ENCODE measurements around the gene SND1. TPM values are rescaled to one million over a fixed set of nuclear protein-coding genes. Genes with fewer than 3 reads are reported as not detected.

The SND1 gene
- total and polyA plus RNA-seq, 2 donors (not counting 1 experiment from before 2014, with no cell fraction given) = 44.4 to 165 TPM

DNA sequence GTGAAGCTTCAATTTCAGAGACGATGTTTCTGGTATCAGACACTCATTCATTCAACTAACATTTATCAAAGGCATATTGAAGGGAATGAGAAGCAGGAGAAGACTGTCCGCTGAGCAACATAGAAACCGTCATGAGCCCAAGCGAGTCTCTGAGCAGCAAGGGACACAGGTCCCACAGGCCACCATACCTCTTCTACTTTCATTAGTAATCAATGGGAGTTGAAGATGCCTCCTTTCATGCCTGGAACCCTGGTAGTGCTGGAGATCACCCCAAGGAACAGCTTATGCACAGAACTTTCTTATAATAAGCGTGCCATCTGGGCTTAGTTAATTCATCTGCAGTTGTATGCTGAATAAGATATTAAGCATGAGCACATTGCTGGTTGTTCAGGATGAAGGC is 35.3 kb upstream of the SND1 start:
- CTCF ChIA-PET = interaction anchor here (1.2 kb wide), 1 partner anchor 10 kb away, joined by 3 read pairs; no protein-coding TSS in a partner anchor
- no peaks in the 10 kb centered on the region for H3K79me2 ChIP-seq (ENCODE audit: control insufficient read depth, insufficient read depth, low read length)
- ATAC-seq (ENCODE audit: low read depth) = no peak
- POLR2A ChIA-PET = no interaction called here
- TF ChIP-seq, protein P1, sequence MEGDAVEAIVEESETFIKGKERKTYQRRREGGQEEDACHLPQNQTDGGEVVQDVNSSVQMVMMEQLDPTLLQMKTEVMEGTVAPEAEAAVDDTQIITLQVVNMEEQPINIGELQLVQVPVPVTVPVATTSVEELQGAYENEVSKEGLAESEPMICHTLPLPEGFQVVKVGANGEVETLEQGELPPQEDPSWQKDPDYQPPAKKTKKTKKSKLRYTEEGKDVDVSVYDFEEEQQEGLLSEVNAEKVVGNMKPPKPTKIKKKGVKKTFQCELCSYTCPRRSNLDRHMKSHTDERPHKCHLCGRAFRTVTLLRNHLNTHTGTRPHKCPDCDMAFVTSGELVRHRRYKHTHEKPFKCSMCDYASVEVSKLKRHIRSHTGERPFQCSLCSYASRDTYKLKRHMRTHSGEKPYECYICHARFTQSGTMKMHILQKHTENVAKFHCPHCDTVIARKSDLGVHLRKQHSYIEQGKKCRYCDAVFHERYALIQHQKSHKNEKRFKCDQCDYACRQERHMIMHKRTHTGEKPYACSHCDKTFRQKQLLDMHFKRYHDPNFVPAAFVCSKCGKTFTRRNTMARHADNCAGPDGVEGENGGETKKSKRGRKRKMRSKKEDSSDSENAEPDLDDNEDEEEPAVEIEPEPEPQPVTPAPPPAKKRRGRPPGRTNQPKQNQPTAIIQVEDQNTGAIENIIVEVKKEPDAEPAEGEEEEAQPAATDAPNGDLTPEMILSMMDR (IDR thresholded peaks at IDR 0.05) = no peak
- TF ChIP-seq EZH2 (IDR thresholded peaks at IDR 0.05; ENCODE audit: borderline replicate concordance, insufficient read depth, low read depth, low read length, poor library complexity, severe bottlenecking) = no peak
- Mint-ChIP-seq H3K4me3 (no peak overlapping the region), H3K27me3 (peaks cover 74% of the 10 kb centered on the region), H3K4me1 (peaks cover 5% of the 10 kb centered on the region), H3K9me3 (ENCODE audit: insufficient read depth) (peaks cover 4% of the 10 kb centered on the region), H3K27ac (no peak overlapping the region)
- no peak overlapping the region for H3K27ac ChIP-seq (ENCODE audit: low read length in 2 of 2)
- H4K20me1 ChIP-seq (ENCODE audit: control insufficient read depth, insufficient read depth, low read length, poor library complexity, severe bottlenecking) = no peaks in the 10 kb centered on the region
- no CpG with 5 or more reads among the region's 5 CpGs for WGBS (ENCODE audit: insufficient coverage)
- DNase-seq = no peak
- H2AFZ ChIP-seq (ENCODE audit: insufficient read depth, low read depth, low read length, poor library complexity, severe bottlenecking) = no peak overlapping the region
- H3K36me3 ChIP-seq (replicated peaks in 1 of 2; ENCODE audit: control extremely low read depth in 1 of 2, control insufficient read depth in 1 of 2, extremely low read depth in 1 of 2, insufficient read depth in 2 of 2, low read length in 1 of 2) = no peaks in the 10 kb centered on the region
- H3K4me3 ChIP-seq (ENCODE audit: control extremely low read depth in 1 of 5, extremely low read depth in 1 of 5, insufficient read depth in 1 of 5, low read depth in 2 of 5, low read length in 4 of 5) = no peak overlapping the region
- no peak overlapping the region for H3K4me2 ChIP-seq (replicated peaks; ENCODE audit: low read depth, low read length, poor library complexity, severe bottlenecking)
- H3K9ac ChIP-seq (ENCODE audit: low read length) = no peak overlapping the region
- H3K9me3 ChIP-seq (ENCODE audit: control extremely low read depth in 1 of 3, control insufficient read depth in 2 of 3, insufficient read depth in 1 of 3, low read length in 2 of 3) = no peaks in the 10 kb centered on the region
- intact Hi-C loops (cut with micrococcal nuclease) = no loop called here
- no peaks in the 10 kb centered on the region for H3K4me1 ChIP-seq (ENCODE audit: control insufficient read depth in 2 of 2, insufficient read depth in 2 of 2, low read length in 2 of 2)
- H3K27me3 ChIP-seq (replicated peaks in 1 of 4; ENCODE audit: control extremely low read depth in 1 of 4, control insufficient read depth in 3 of 4, insufficient read depth in 4 of 4, low read length in 3 of 4) = peaks cover 0 to 25% (median 4%) of the 10 kb centered on the region in 4 experiments

GRCh38 chr7:127618042-127618441 is 34.0 kb upstream of the SND1 start, which contains the start of gene PAX4:
TSS of gene PAX4 (minus strand) at chr7:127618142. CDS start at chr7:127615928, 2,214 bp downstream.
- Histone ChIP-seq H3K4me1 (ENCODE audit: control insufficient read depth in 2 of 2, insufficient read depth in 2 of 2, low read length in 2 of 2) (no peaks in the 10 kb centered on the region), H3K4me2 (replicated peaks; ENCODE audit: low read depth, low read length, poor library complexity, severe bottlenecking) (no peak within 1 kb of the TSS), H3K36me3 (replicated peaks in 1 of 2; ENCODE audit: control extremely low read depth in 1 of 2, control insufficient read depth in 1 of 2, extremely low read depth in 1 of 2, insufficient read depth in 2 of 2, low read length in 1 of 2) (no peaks in the 10 kb centered on the region), H3K27me3 (replicated peaks in 1 of 4; ENCODE audit: control extremely low read depth in 1 of 4, control insufficient read depth in 3 of 4, insufficient read depth in 4 of 4, low read length in 3 of 4) (peaks cover 0 to 27% (median 6%) of the 10 kb centered on the region in 4 experiments), H3K9ac (ENCODE audit: low read length) (no peak within 1 kb of the TSS), H4K20me1 (ENCODE audit: control insufficient read depth, insufficient read depth, low read length, poor library complexity, severe bottlenecking) (no peaks in the 10 kb centered on the region), H3K9me3 (ENCODE audit: control extremely low read depth in 1 of 3, control insufficient read depth in 2 of 3, insufficient read depth in 1 of 3, low read length in 2 of 3) (no peaks in the 10 kb centered on the region), H3K79me2 (ENCODE audit: control insufficient read depth, insufficient read depth, low read length) (no peaks in the 10 kb centered on the region), H3K27ac (ENCODE audit: low read length in 2 of 2) (no peak within 1 kb of the TSS), H2AFZ (ENCODE audit: insufficient read depth, low read depth, low read length, poor library complexity, severe bottlenecking) (no peak within 1 kb of the TSS), H3K4me3 (ENCODE audit: control extremely low read depth in 1 of 5, extremely low read depth in 1 of 5, insufficient read depth in 1 of 5, low read depth in 2 of 5, low read length in 4 of 5) (no peak within 1 kb of the TSS)
- no peak within 1 kb of the TSS for H3K27ac Mint-ChIP-seq
- H3K27me3 Mint-ChIP-seq = peaks cover 74% of the 10 kb centered on the region
- no peak within 1 kb of the TSS for H3K4me3 Mint-ChIP-seq
- H3K4me1 Mint-ChIP-seq = peaks cover 5% of the 10 kb centered on the region
- DNase-seq (no peak), ATAC-seq (ENCODE audit: low read depth) (no peak)
- WGBS (ENCODE audit: insufficient coverage) = 40% methylated on average over 1 of the region's 2 CpGs
- ChIA-PET POLR2A (no interaction called here), CTCF (interaction anchor here (1.2 kb wide), 1 partner anchor 8 kb away, joined by 3 read pairs; no protein-coding TSS in a partner anchor)
- H3K9me3 Mint-ChIP-seq (ENCODE audit: insufficient read depth) = no peaks in the 10 kb centered on the region
- intact Hi-C loops (cut with micrococcal nuclease) = no loop called here
- TF ChIP-seq EZH2 (IDR thresholded peaks at IDR 0.05; ENCODE audit: borderline replicate concordance, insufficient read depth, low read depth, low read length, poor library complexity, severe bottlenecking) = no peak
- TF ChIP-seq, protein P1 (IDR thresholded peaks at IDR 0.05) = no peak

Data from B cell (primary cell).